ENCODE data around the gene ADAM10. TPM values are rescaled to one million over a fixed set of nuclear protein-coding genes. Genes with fewer than 3 reads are reported as not detected.
A peak's percentile ranks its signal among the peaks of the same experiment; 100 is the strongest.
"Not testable (repeated sequence)": the region's sequence is repeated elsewhere in the genome, so short reads cannot be mapped to it uniquely, and the experiment has no call there.

The ADAM10 gene
- total RNA-seq, 1 donor: 98.9 TPM

DNA sequence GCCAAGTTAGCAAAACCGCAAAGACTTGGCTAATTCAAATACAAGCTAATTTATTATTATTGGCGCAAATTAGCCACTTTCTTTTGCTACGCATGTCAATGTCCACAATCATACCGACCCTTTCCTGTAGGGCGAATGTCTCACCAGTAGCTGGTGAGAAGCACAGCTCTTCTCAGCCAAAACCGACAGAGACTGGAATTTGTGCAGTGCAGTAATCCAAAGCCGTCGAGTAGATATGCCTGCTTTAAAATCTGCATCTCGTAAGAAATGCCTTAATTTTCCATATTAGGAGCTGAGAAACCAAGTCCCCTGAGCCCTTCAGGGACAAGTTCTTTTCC lies 21.0 kb upstream of the ADAM10 start:
- H3K4me3 ChIP-seq (ENCODE audit: low read depth, low read length): peak overlapping the region; percentile 74
- DNase-seq (ENCODE audit: low read depth): peak; percentile 91
- peak; percentile 42 for TF ChIP-seq CTCF (IDR thresholded peaks at IDR 0.05; ENCODE audit: insufficient read depth, low read length)

DNA sequence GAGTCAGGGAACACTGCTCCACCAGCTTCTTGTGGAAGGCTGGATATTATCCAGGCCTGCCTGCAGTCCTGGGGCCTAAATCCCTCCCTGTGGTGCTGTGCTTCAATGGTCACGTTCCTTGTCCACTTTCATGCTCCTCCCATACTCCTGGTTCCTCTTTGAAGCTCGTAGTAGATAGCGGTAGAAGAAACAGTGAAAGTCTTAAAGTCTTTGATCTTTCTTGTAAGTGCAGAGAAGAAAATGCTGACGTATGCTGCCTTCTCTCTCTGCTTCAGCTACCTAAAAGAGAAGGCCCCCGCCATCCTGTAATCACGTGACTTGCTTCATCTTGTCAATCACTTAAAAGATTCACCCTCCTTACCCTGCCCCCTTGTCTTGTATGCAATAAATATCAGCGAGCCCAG lies 19.1 kb upstream of the ADAM10 start:
- H3K4me3 ChIP-seq (ENCODE audit: low read depth, low read length); DNase-seq (ENCODE audit: low read depth): not testable (repeated sequence)

- H3K4me3 ChIP-seq (ENCODE audit: low read depth, low read length): no peak overlapping the region
- TF ChIP-seq CTCF (IDR thresholded peaks at IDR 0.05; ENCODE audit: insufficient read depth, low read length): no peak
- no peak for DNase-seq (ENCODE audit: low read depth)
Measured at GRCh38 chr15:58766290-58766689, 16.8 kb upstream of the ADAM10 start.

GRCh38 chr15:58764468-58764867 lies 15.0 kb upstream of the ADAM10 start:
- no peak for DNase-seq (ENCODE audit: low read depth)
- TF ChIP-seq CTCF (IDR thresholded peaks at IDR 0.05; ENCODE audit: insufficient read depth, low read length): no peak
- H3K4me3 ChIP-seq (ENCODE audit: low read depth, low read length): no peak overlapping the region

DNA sequence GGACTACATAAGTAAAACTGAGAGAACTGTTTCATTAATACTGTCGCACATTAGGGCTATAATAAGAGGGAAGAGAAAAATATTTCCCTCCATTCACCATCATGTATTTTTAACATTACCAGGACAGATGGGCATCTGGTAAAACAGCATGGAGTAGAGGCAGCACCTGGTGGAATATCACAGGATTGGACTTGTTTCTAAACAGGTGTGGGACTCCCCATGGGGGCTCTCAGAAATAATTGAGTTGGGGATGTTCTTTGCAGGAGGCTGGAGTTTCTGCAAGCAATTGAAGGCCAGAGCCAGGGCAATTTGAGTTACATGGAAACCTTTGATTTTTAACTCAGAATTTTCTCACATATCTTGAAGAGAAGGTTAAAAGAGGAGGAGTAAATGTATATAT lies 13.2 kb upstream of the ADAM10 start:
- H3K4me3 ChIP-seq (ENCODE audit: low read depth, low read length): no peak overlapping the region
- DNase-seq (ENCODE audit: low read depth): no peak
- no peak for TF ChIP-seq CTCF (IDR thresholded peaks at IDR 0.05; ENCODE audit: insufficient read depth, low read length)

GRCh38 chr15:58762285-58762684 lies 12.8 kb upstream of the ADAM10 start:
- no peak for TF ChIP-seq CTCF (IDR thresholded peaks at IDR 0.05; ENCODE audit: insufficient read depth, low read length)
- no peak overlapping the region for H3K4me3 ChIP-seq (ENCODE audit: low read depth, low read length)
- DNase-seq (ENCODE audit: low read depth): no peak

DNA sequence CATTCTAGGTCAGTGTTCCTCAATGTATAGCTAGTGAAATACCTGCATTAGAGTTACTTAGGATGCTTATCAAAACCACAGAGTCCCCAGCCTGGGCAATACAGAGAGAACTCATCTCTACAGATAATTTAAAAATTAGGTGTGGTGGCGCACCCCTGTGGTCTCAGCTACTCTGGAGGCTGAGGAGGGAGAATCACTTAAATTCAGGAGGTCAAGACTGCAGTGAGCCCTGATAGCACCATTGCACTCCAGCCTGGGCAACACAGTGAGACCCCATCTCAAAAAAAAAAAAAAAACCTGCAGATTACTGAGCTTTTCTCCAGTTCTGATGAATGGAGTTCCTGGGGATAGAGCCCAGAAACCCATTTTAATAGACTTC lies 11.5 kb upstream of the ADAM10 start:
- no peak overlapping the region for H3K4me3 ChIP-seq (ENCODE audit: low read depth, low read length)
- DNase-seq (ENCODE audit: low read depth): no peak
- TF ChIP-seq CTCF (IDR thresholded peaks at IDR 0.05; ENCODE audit: insufficient read depth, low read length): no peak
